Measurements from ENCODE around the gene BCL6B.
A peak's percentile ranks its signal among the peaks of the same experiment; 100 is the strongest.

BCL6B gene

DNA sequence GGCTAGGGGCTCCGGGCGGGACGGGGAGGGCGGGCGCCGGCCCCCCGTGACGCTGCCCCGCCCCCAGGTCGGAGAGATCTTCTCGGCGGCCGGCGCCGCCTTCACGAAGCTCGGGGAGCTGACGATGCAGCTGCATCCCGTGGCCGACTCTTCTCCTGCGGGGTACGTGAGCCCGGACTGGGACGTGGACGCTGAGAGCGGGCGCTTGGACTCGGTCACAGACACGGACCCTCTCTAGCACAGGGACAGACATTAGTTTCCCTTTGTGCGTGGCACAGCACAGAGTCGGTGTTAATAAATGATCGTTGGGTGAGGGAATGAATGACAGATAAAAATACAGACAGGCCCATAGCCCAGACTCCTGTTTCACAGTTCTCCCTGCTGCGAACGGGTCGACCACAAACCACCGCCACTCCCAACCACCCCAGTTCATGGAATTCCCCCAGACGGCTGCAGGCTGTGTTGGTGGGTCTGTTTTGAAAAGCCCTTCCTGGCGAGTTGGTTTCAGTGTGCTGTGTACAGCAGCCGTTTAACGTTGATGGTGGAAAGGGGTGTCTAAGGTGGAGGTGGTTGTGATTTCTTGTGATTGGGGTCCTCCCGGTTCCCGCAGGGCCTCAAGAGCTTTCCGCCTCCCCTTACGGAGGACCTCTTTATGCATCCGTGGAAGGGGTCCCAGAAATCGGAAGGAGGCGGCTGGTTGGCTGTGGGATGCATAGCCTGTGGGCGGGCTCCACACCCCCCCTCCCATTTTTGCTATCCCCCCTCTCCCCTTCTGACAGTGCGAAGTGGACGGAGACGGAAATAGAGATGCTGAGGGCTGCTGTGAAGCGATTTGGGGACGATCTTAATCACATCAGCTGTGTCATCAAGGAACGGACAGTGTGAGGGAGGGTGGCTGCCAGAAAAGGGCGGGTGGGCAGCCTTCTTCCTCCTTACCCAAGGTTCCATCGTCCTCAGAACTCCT, 7.6 kb upstream of the BCL6B start:
- H3K4me2 ChIP-seq (ENCODE audit: low read length), result peak overlapping the region; percentile 97
- H3K9ac ChIP-seq (ENCODE audit: low read length), result peak overlapping the region; percentile 76
- no peak overlapping the region for H2AFZ ChIP-seq (ENCODE audit: low read length)
- H3K4me1 ChIP-seq (ENCODE audit: insufficient read depth, low read length, severe bottlenecking), result peaks cover 32% of the 10 kb centered on the region
- H3K9me3 ChIP-seq (ENCODE audit: low read length), result no peaks in the 10 kb centered on the region
- no peaks in the 10 kb centered on the region for H3K9me2 ChIP-seq (ENCODE audit: low read depth, low read length)
- no peaks in the 10 kb centered on the region for H3K27me3 ChIP-seq (ENCODE audit: insufficient read depth, low read length)
- peaks cover 14% of the 10 kb centered on the region for H3K79me2 ChIP-seq (ENCODE audit: insufficient read depth, low read length)
- H3F3A ChIP-seq (ENCODE audit: insufficient read depth, low read length), result no peaks in the 10 kb centered on the region
- H3K27ac ChIP-seq (ENCODE audit: low read depth, low read length, poor library complexity, severe bottlenecking), result peak overlapping the region; percentile 11
- TF ChIP-seq EZH2 (IDR thresholded peaks at IDR 0.05; ENCODE audit: borderline replicate concordance, low read length), result no peak
- TF ChIP-seq, protein P1, sequence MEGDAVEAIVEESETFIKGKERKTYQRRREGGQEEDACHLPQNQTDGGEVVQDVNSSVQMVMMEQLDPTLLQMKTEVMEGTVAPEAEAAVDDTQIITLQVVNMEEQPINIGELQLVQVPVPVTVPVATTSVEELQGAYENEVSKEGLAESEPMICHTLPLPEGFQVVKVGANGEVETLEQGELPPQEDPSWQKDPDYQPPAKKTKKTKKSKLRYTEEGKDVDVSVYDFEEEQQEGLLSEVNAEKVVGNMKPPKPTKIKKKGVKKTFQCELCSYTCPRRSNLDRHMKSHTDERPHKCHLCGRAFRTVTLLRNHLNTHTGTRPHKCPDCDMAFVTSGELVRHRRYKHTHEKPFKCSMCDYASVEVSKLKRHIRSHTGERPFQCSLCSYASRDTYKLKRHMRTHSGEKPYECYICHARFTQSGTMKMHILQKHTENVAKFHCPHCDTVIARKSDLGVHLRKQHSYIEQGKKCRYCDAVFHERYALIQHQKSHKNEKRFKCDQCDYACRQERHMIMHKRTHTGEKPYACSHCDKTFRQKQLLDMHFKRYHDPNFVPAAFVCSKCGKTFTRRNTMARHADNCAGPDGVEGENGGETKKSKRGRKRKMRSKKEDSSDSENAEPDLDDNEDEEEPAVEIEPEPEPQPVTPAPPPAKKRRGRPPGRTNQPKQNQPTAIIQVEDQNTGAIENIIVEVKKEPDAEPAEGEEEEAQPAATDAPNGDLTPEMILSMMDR (IDR thresholded peaks at IDR 0.05; ENCODE audit: low read length), result no peak
- H4K20me1 ChIP-seq (ENCODE audit: insufficient read depth, low read length), result no peaks in the 10 kb centered on the region
- H3K36me3 ChIP-seq (ENCODE audit: insufficient read depth, low read length), result peaks cover 5% of the 10 kb centered on the region; the same call in 1 of the 2 replicates
- peak overlapping the region; percentile 76 for H3K4me3 ChIP-seq (ENCODE audit: low read depth, low read length, poor library complexity, severe bottlenecking)

DNA sequence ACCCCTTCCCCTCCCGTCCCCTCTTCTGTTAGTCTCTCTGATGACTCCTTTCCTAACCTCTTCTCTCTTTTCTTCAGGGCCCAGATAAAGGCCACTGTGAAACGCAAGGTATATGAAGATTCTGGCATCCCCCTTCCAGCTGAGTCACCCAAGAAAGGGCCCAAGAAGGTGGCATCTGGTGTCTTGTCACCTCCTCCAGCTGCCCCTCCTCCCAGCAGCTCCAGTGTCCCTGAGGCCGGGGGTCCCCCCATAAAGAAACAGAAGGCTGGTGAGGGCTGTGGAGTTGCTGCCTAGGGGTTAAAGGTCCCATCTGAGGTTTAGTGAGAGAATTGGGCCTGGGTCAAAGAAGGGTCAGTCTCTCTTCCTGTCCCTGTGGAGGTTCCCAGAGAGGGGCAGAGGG, 6.4 kb upstream of the BCL6B start:
- Histone ChIP-seq H3K27ac (ENCODE audit: low read depth, low read length, poor library complexity, severe bottlenecking) (no peak overlapping the region), H3K4me3 (ENCODE audit: low read depth, low read length, poor library complexity, severe bottlenecking) (no peak overlapping the region), H3K36me3 (ENCODE audit: insufficient read depth, low read length) (peaks cover 5% of the 10 kb centered on the region; the same call in 1 of the 2 replicates), H3K4me1 (ENCODE audit: insufficient read depth, low read length, severe bottlenecking) (peaks cover 21% of the 10 kb centered on the region), H3K9ac (ENCODE audit: low read length) (no peak overlapping the region), H3K27me3 (ENCODE audit: insufficient read depth, low read length) (no peaks in the 10 kb centered on the region), H3K79me2 (ENCODE audit: insufficient read depth, low read length) (peaks cover 7% of the 10 kb centered on the region), H3F3A (ENCODE audit: insufficient read depth, low read length) (no peaks in the 10 kb centered on the region), H3K9me2 (ENCODE audit: low read depth, low read length) (no peaks in the 10 kb centered on the region), H3K9me3 (ENCODE audit: low read length) (no peaks in the 10 kb centered on the region), H4K20me1 (ENCODE audit: insufficient read depth, low read length) (no peaks in the 10 kb centered on the region), H2AFZ (ENCODE audit: low read length) (no peak overlapping the region), H3K4me2 (ENCODE audit: low read length) (no peak overlapping the region)
- TF ChIP-seq, protein P1 (IDR thresholded peaks at IDR 0.05; ENCODE audit: low read length), result no peak
- no peak for TF ChIP-seq EZH2 (IDR thresholded peaks at IDR 0.05; ENCODE audit: borderline replicate concordance, low read length)

DNA sequence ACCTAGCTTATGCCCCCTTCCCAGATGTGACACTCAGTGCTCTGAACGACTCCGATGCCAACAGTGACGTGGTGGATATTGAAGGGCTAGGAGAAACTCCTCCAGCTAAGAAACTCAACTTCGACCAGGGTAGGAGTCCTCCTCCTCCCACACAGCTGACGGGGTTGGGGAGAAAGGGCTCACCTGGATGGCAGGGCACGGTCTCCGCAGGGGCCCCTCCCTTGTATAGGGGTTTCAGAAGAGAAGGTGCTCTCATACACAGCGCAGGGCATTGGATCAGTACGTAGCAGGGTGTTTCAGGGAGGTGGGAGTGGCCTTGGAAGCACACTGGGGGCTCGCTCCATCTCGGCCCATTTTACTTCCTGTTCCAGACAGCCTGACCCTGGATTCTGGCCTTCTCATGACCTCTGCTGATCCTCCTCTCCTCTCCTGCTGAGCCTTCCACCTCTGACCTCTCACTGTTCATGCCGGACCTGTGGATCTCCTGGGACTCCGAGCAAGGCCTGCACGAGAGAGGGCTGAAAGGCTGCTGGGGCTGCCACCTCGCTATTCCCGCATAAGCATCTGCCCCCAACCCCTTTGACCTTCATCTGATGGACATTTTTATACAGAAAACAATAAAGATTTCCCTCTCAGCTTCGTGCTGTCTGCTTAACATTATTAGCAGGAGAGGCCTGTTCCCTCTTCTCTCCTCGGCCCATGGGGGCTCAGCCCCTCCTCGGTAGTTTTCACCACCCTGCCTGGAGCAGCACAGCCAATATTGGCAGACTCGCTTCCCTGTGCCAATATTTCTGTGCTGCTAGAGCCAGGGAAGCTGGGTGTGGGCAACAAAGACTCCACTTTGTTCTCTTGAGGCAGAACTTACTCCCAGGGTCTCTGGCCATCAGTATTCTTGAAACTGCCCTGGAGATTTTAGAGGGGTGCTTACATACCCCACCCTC, 5.7 kb upstream of the BCL6B start:
- Histone ChIP-seq H3K27ac (ENCODE audit: low read depth, low read length, poor library complexity, severe bottlenecking) (no peak overlapping the region), H4K20me1 (ENCODE audit: insufficient read depth, low read length) (no peaks in the 10 kb centered on the region), H3K27me3 (ENCODE audit: insufficient read depth, low read length) (no peaks in the 10 kb centered on the region), H3K79me2 (ENCODE audit: insufficient read depth, low read length) (no peaks in the 10 kb centered on the region), H3K9ac (ENCODE audit: low read length) (no peak overlapping the region), H3F3A (ENCODE audit: insufficient read depth, low read length) (no peaks in the 10 kb centered on the region), H3K36me3 (ENCODE audit: insufficient read depth, low read length) (peaks cover 5% of the 10 kb centered on the region; the same call in 1 of the 2 replicates), H3K4me3 (ENCODE audit: low read depth, low read length, poor library complexity, severe bottlenecking) (no peak overlapping the region), H3K4me1 (ENCODE audit: insufficient read depth, low read length, severe bottlenecking) (peaks cover 22% of the 10 kb centered on the region), H3K9me2 (ENCODE audit: low read depth, low read length) (no peaks in the 10 kb centered on the region), H3K4me2 (ENCODE audit: low read length) (no peak overlapping the region), H3K9me3 (ENCODE audit: low read length) (no peaks in the 10 kb centered on the region), H2AFZ (ENCODE audit: low read length) (no peak overlapping the region)
- TF ChIP-seq EZH2 (IDR thresholded peaks at IDR 0.05; ENCODE audit: borderline replicate concordance, low read length), result no peak
- TF ChIP-seq, protein P1 (IDR thresholded peaks at IDR 0.05; ENCODE audit: low read length), result no peak

Data from OCI-LY1 (cell line).